NCI-H526 (cell line): Measurements from ENCODE around the gene TBC1D3C.
"Not testable (repeated sequence)": the region's sequence is repeated elsewhere in the genome, so short reads cannot be mapped to it uniquely, and the experiment has no call there.

Experiments used
- DNase-seq, 2 experiments: peaks; one replicate each; lab custom pipeline; 2025; lab: John Stamatoyannopoulos, UW

TBC1D3C gene

GRCh38 chr17:38068534-38068933, at the start of gene TBC1D3C:
Gene TBC1D3C (minus strand): TSS chr17:38068634. CDS start chr17:38067066, 1,568 bp downstream.
- DNase-seq: not testable (repeated sequence)

- not testable (repeated sequence) for DNase-seq
Observed at GRCh38 chr17:38099262-38099661, 30.8 kb upstream of the TBC1D3C start.

GRCh38 chr17:38094059-38094694, 25.7 kb upstream of the TBC1D3C start:
- DNase-seq: not testable (repeated sequence)

GRCh38 chr17:38088120-38088519, 19.7 kb upstream of the TBC1D3C start:
- DNase-seq: not testable (repeated sequence)

GRCh38 chr17:38087344-38087743, 18.9 kb upstream of the TBC1D3C start:
- DNase-seq: not testable (repeated sequence)
